GM13977 (cell line): ENCODE results near the gene PRDM16.

Source experiments
- DNase-seq: peaks from one replicate; pipeline ENCODE4 v3.0.0; 2012; ENCODE audit warnings: low spot score
- in situ Hi-C: fragments of 300-500 bp; cut with MboI; formaldehyde crosslinking; loops from one replicate; pipeline ENCODE4 v1.12.0; 2022; ENCODE audit warnings: low sequenced_read_pairs, low pct_unique_long_range_greater_than_20kb, mixed read lengths, inconsistent platforms; ENCODE audit not compliant: unreplicated experiment
- TF ChIP-seq, protein P1 (sequence below): IDR thresholded peaks from 2 replicates; pipeline ENCODE4 v1.5.1; 2012; ENCODE audit warnings: mild to moderate bottlenecking, control low read depth; ENCODE audit not compliant: insufficient read depth; ENCODE audit errors: extremely low read depth, missing control alignments

Gene PRDM16

DNA sequence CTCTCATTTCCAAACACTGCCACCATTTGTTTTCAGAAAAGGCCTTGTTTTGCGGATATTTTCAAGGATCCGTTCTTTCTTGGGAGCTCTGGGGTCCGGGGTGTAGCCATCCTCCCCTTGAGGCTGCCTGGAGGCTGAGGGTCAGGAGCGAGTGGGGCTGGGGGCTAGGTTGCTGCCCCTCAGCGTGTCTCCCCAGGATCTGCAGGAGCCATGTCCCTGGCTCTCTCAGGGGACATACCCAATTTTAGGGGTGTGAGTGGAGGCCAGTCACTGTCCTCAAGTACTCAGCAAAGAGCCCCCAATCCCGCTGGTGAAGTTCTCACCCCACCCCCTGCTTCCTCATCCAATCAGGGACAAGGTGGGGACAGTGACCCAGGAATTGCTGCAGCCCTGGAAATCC, 15.0 kb upstream of the PRDM16 start:
- TF ChIP-seq, protein P1, sequence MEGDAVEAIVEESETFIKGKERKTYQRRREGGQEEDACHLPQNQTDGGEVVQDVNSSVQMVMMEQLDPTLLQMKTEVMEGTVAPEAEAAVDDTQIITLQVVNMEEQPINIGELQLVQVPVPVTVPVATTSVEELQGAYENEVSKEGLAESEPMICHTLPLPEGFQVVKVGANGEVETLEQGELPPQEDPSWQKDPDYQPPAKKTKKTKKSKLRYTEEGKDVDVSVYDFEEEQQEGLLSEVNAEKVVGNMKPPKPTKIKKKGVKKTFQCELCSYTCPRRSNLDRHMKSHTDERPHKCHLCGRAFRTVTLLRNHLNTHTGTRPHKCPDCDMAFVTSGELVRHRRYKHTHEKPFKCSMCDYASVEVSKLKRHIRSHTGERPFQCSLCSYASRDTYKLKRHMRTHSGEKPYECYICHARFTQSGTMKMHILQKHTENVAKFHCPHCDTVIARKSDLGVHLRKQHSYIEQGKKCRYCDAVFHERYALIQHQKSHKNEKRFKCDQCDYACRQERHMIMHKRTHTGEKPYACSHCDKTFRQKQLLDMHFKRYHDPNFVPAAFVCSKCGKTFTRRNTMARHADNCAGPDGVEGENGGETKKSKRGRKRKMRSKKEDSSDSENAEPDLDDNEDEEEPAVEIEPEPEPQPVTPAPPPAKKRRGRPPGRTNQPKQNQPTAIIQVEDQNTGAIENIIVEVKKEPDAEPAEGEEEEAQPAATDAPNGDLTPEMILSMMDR: no peak
- in situ Hi-C loops: no loop called here
- no peak for DNase-seq

DNA sequence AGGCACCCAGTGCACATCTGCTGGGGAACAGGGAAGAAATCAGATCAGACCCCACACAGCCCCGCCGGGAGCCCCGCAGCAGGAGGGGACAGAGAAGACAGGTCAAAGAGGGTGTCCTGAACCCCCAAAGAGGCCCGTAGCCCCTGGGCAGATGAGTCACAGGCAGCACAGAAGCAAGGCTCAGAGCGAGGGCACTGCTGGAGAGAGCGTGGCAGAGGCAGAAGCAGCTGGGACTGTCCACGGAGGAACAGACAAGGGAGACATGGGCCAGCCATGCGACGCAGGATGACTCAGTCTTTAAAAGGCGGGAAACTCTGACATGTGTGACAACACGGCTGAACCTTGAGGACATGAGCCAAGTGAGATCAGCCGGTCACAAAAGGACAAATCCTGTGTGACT, 14.5 kb upstream of the PRDM16 start:
- DNase-seq: no peak
- in situ Hi-C loops: no loop called here
- TF ChIP-seq, protein P1: no peak

DNA sequence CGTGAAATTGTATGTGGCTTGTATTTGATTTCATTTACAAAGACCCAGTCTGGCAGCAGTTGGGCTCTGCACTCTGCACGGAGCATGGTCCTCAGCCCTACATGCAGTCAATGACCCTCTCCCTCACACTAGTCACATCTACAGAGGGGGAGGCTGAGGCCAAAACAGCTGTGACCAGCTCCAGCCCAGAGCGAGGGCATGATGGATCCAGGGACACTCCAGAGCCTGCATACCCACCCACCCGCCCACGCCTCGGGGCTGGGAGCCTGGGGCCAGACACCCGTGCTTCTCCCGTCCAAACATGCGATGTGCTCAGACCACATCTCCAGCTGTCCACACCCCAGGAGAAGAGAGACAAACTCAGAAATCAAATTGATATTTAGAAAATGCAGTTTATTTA, 14.0 kb upstream of the PRDM16 start:
- no peak for DNase-seq
- TF ChIP-seq, protein P1: no peak
- in situ Hi-C loops: no loop called here

DNA sequence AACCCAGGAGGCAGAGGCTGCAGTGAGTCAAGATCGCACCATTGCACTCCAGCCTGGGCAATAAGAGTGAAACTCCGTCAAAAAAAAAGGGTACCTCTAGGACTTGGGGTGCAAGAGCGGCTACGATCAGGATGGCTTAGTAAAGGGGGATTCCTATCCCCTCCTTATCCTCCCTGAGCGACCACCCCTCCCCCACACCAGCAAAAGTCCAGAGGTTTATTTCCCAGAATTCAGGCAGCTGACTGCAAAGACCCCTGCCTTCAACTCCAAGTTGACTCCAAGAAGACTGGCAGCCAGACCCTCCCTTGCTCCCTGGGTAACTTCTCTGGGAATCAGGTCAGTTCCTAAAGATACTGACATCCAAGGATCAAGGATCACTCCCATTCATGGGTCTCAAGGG, 12.4 kb upstream of the PRDM16 start:
- in situ Hi-C loops: no loop called here
- TF ChIP-seq, protein P1: no peak
- DNase-seq: no peak

DNA sequence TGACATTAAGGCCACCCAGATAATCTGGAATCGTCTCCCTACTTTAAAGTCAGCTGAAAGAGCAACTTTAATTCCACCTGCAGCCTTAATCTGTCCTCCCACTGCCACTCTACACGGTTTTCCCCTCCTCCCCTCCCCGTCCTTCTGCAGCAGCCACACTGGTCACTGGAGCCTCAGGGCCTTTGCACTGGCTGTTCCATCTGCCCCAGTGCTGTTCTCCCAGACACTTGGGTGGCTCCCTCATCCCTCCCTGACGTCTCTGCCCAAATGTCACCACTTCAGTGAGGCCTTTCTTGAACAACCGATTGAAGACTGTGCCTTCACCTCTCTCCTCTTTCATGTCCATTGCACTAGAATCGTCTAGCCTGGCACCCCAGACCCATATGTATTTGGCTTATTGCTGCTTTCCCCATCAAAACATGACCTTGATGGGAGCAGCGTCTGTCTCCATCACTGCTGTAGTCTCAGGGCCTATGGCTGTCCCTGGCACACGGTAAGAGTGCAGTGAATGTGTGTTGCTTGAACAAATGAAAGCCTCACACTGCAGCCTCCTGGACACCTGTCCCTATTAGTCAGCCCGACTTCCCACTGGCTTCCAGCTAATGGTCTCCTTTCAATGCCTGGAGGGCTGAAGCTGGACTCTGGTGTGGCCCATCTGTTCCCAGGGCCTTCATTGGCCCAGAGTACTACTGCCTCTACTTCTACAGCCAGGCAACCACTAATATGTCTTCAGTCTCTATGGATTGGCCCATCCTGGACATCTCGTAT, 10.6 kb upstream of the PRDM16 start:
- DNase-seq: no peak
- TF ChIP-seq, protein P1: no peak
- in situ Hi-C loops: no loop called here

DNA sequence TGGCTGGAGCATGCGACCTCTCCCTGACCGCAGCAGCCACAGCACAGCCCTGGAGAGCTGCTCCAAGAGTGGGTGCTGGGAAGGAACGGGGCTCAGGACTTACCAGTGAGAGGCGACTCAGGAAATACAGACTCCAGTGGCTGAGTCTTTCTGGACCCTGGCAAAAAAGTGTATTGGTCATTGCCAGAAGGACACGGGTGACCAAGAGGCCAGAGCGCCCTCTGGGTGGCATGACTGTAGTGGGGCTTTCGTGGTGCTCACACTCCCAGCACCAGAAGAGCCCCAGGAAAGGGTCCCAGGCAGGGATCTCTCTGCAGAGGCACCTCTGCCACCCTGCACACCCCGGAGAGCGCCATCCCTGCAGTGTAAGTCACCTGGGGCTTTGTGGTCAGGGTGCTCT, 8.9 kb upstream of the PRDM16 start:
- TF ChIP-seq, protein P1: no peak
- DNase-seq: no peak
- in situ Hi-C loops: no loop called here
